NCI-H2196 (cell line): ENCODE measurements around the gene CDCP1.
"Not testable (repeated sequence)": the region's sequence is repeated elsewhere in the genome, so short reads cannot be mapped to it uniquely, and the experiment has no call there.

Experiments
- DNase-seq: peaks from one replicate; lab custom pipeline; 2025; ENCODE audit not compliant: unreplicated experiment; lab: John Stamatoyannopoulos, UW

Gene CDCP1

GRCh38 chr3:45060165-45060892, 85.8 kb downstream of the CDCP1 start:
- no peak for DNase-seq

GRCh38 chr3:45059132-45059531, 87.0 kb downstream of the CDCP1 start:
- DNase-seq, result no peak

- DNase-seq, result no peak
These were observed 88.6 kb downstream of the CDCP1 start for GRCh38 chr3:45057557-45057956.

GRCh38 chr3:45056608-45057301, 89.4 kb downstream of the CDCP1 start:
- no peak for DNase-seq

GRCh38 chr3:45055411-45056143, 90.6 kb downstream of the CDCP1 start:
- DNase-seq, result peak; percentile 13

- no peak for DNase-seq
These were observed 91.2 kb downstream of the CDCP1 start for GRCh38 chr3:45055032-45055410.

- no peak for DNase-seq
These were observed 91.9 kb downstream of the CDCP1 start for GRCh38 chr3:45054196-45054857.

GRCh38 chr3:45053805-45054195, 92.4 kb downstream of the CDCP1 start:
- DNase-seq, result not testable (repeated sequence)

GRCh38 chr3:45051685-45052084, 94.5 kb downstream of the CDCP1 start:
- no peak for DNase-seq

GRCh38 chr3:45049807-45050206, 96.4 kb downstream of the CDCP1 start:
- no peak for DNase-seq

- DNase-seq, result no peak
These were observed 97.9 kb downstream of the CDCP1 start for GRCh38 chr3:45048244-45048643.

- DNase-seq, result no peak
These were observed 102.4 kb downstream of the CDCP1 start for GRCh38 chr3:45043728-45044299.

- no peak for DNase-seq
These were observed 104.0 kb downstream of the CDCP1 start for GRCh38 chr3:45042162-45042561.

- no peak for DNase-seq
These were observed 104.5 kb downstream of the CDCP1 start for GRCh38 chr3:45041666-45042065.

- DNase-seq, result peak; percentile 79
These were observed 108.3 kb downstream of the CDCP1 start for GRCh38 chr3:45037720-45038455.

- no peak for DNase-seq
These were observed 110.5 kb downstream of the CDCP1 start for GRCh38 chr3:45035441-45036301.

GRCh38 chr3:45034612-45035252, 111.4 kb downstream of the CDCP1 start:
- DNase-seq, result no peak

GRCh38 chr3:45033791-45034190, 112.4 kb downstream of the CDCP1 start:
- DNase-seq, result no peak
